Spleen (tissue), 11 donors: ENCODE data around the gene SLC23A1. TPM values are rescaled to one million over a fixed set of nuclear protein-coding genes. Genes with fewer than 3 reads are reported as not detected.
"Not testable (repeated sequence)": the region's sequence is repeated elsewhere in the genome, so short reads cannot be mapped to it uniquely, and the experiment has no call there.

Experiments used
- DNase-seq: peaks from one replicate; pipeline ENCODE4 v3.0.0-alpha.2; 2020
- H3K27ac ChIP-seq, 8 donors: fragments of 200-600 bp; sonication (generic) in 7 of 8; 1 replicate in 4 of 8; 2 replicates in 4 of 8; pipeline versions ENCODE4 v1.5.0 to v1.8.0; 2016 to 2021; ENCODE audit warnings: inconsistent platforms in 4 of 8, mild to moderate bottlenecking in 4 of 8, moderate library complexity in 1 of 8
- H3K27me3 ChIP-seq, 7 donors: fragments of 200-600 bp; sonication (generic) in 6 of 7; replicated peaks in 1 of 7; 1 replicate in 4 of 7; 2 replicates in 3 of 7; pipeline versions ENCODE4 v1.5.0 to v1.8.0; 2016 to 2021; ENCODE audit warnings: inconsistent platforms in 3 of 7, mild to moderate bottlenecking in 1 of 7
- H3K36me3 ChIP-seq, 6 donors: fragments of 200-600 bp; sonication (generic) in 5 of 6; 1 replicate in 4 of 6; 2 replicates in 2 of 6; pipeline versions ENCODE4 v1.5.0 to v1.8.0; 2016 to 2021; ENCODE audit warnings: inconsistent platforms in 2 of 6
- H3K4me1 ChIP-seq, 6 donors: fragments of 200-600 bp; sonication (generic) in 5 of 6; 1 replicate in 3 of 6; 2 replicates in 3 of 6; pipeline versions ENCODE4 v1.5.0 to v1.8.0; 2016 to 2021; ENCODE audit warnings: inconsistent platforms in 3 of 6
- H3K4me3 ChIP-seq, 8 donors: fragments of 200-600 bp; sonication (generic) in 7 of 8; 1 replicate in 4 of 8; 2 replicates in 4 of 8; pipeline versions ENCODE4 v1.5.0 to v1.8.0; 2016 to 2021; ENCODE audit warnings: inconsistent platforms in 4 of 8, mild to moderate bottlenecking in 4 of 8, moderate library complexity in 2 of 8
- H3K9me3 ChIP-seq, 8 donors: fragments of 200-600 bp; sonication (generic) in 7 of 8; 1 replicate in 4 of 8; 2 replicates in 4 of 8; pipeline versions ENCODE4 v1.5.0 to v1.8.0; 2016 to 2021; ENCODE audit warnings: inconsistent platforms in 4 of 8
- POLR2A ChIP-seq, 3 donors: fragments of 450-650 bp; IDR thresholded peaks; one replicate each; pipeline ENCODE4 v1.5.1; 2017; ENCODE audit warnings: antibody characterized with exemption in 3 of 3, mild to moderate bottlenecking in 1 of 3
- POLR2AphosphoS5 ChIP-seq, 3 donors: sonication (generic); formaldehyde crosslinking; IDR thresholded peaks; one replicate each; pipeline ENCODE4 v1.5.1; 2017; ENCODE audit warnings: antibody characterized with exemption in 3 of 3
- WGBS, 5 donors: extraction: QIAGEN DNeasy Blood & Tissue Kit in 3 of 5; methylation state at CpG; one replicate each; pipeline versions ENCODE4 v1.1.5 to v1.1.7; 2013 to 2018; 5-methylcytosine and 5-hydroxymethylcytosine counted together
- intact Hi-C: fragments of 100-400 bp; cut with DNase I; formaldehyde crosslinking; loops from one replicate; pipeline ENCODE4 v1.15.0; 2023; ENCODE audit warnings: low total_unique reads
- polyA plus RNA-seq, 3 donors: library from polyadenylated mRNA; stranded (reverse); fragments of 200-250 nt; gene quantifications; one replicate each; pipeline ENCODE4 v1.2.1, GENCODE V29; 2013
- total RNA-seq, 7 donors: library from RNA; depleted of rRNA in 3 of 7; stranded (reverse); fragments of >200 nt in 3 of 7; fragmentation: NEBNext Ultra II Directional in 4 of 7; extraction: Animal tissue kit (Norgen Biotek cat#: 25700) in 4 of 7; gene quantifications; one replicate each; pipeline versions ENCODE4 v1.1.0 to v1.2.1, GENCODE V29; 2016 to 2021
- TF ChIP-seq, protein P1 (sequence below), 11 experiments: fragments of 200-600 bp in 7 of 11; fragments of 450-650 bp in 4 of 11; sonication (generic) in 4 of 11; IDR thresholded peaks in 8 of 11; conservative IDR thresholded peaks in 3 of 11; 1 replicate in 7 of 11; 2 replicates in 4 of 11; pipeline versions ENCODE4 v1.4.0 to v1.8.0; 2016 to 2021; ENCODE audit warnings: antibody characterized with exemption in 11 of 11, inconsistent platforms in 4 of 11, mild to moderate bottlenecking in 1 of 11
- donor health status: healthy with polysubstance abuse.
- donor health status: DM: no; HTN: no; CAD: no; lungs with moderate emphysema.
- donor health status: DM: no; HTN: no; CAD: no.
- donor health status: Bipolar disorder and iron deficiency.
- donor health status: healthy.
- donor health status: DM: no; HTN: no; CAD: no.
- donor health status: DM: yes; HTN: yes; CAD: no.

The SLC23A1 gene
- total and polyA plus RNA-seq, 10 donors, result 0.28 to 2.4 (median 1.2) TPM; not detected in 1

DNA sequence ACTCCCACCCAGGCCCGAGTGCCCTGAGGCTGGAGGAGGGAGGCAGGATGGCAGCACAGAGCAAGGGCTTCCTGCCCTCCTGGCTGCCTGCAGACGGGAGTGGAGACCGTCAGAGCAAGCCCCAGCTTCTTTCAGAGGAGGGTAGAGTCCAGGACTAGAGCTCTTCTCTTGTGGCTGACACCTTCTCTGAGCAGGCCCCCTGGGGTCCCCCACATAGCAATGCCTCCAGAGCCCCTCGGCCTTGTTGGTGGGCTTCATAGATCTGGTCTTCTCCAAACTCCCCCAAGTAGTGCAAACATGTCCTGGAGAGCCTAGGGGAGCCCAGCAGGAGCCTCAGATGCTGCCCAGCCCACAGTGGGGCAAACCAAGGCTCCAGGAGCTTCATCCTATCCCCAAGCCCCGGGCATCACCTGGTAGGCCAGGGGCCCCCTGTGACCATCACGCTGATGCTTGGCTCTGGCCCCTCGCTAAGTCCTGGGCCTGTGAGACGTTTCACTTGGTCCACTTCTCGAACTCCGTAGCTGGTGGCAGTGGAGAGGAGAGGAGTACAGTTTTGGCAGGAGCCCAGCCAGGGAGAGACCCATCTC lies 4.6 kb upstream of the SLC23A1 start:
- TF ChIP-seq, protein P1, sequence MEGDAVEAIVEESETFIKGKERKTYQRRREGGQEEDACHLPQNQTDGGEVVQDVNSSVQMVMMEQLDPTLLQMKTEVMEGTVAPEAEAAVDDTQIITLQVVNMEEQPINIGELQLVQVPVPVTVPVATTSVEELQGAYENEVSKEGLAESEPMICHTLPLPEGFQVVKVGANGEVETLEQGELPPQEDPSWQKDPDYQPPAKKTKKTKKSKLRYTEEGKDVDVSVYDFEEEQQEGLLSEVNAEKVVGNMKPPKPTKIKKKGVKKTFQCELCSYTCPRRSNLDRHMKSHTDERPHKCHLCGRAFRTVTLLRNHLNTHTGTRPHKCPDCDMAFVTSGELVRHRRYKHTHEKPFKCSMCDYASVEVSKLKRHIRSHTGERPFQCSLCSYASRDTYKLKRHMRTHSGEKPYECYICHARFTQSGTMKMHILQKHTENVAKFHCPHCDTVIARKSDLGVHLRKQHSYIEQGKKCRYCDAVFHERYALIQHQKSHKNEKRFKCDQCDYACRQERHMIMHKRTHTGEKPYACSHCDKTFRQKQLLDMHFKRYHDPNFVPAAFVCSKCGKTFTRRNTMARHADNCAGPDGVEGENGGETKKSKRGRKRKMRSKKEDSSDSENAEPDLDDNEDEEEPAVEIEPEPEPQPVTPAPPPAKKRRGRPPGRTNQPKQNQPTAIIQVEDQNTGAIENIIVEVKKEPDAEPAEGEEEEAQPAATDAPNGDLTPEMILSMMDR (IDR thresholded peaks at IDR 0.05 in 8 of 11, conservative IDR thresholded peaks at IDR 0.05 in 3 of 11), result no peak
- TF ChIP-seq POLR2AphosphoS5 (IDR thresholded peaks at IDR 0.05) (no peak), POLR2A (IDR thresholded peaks at IDR 0.05) (no peak)
- WGBS, 5 donors, result 22 to 42% (median 28%) methylated on average over 2 to 10 of the region's 10 CpGs
- peak; percentile 76 for DNase-seq
- Histone ChIP-seq H3K27me3 (peaks cover 0 to 11% (median 0%) of the 10 kb centered on the region in 7 donors), H3K4me1 (peaks cover 40 to 100% (median 87%) of the 10 kb centered on the region in 6 donors), H3K36me3 (no peaks in the 10 kb centered on the region), H3K4me3 (peak overlapping the region in 3 of 8 donors; percentile 26 to 70 (median 44)), H3K9me3 (no peaks in the 10 kb centered on the region), H3K27ac (peak overlapping the region in 7 of 8 donors; percentile 29 to 91 (median 80))
- intact Hi-C loops, result loop anchor here (10.0 kb wide), 1 partner anchor 93 kb away; the partner anchor contains the start of gene MATR3

DNA sequence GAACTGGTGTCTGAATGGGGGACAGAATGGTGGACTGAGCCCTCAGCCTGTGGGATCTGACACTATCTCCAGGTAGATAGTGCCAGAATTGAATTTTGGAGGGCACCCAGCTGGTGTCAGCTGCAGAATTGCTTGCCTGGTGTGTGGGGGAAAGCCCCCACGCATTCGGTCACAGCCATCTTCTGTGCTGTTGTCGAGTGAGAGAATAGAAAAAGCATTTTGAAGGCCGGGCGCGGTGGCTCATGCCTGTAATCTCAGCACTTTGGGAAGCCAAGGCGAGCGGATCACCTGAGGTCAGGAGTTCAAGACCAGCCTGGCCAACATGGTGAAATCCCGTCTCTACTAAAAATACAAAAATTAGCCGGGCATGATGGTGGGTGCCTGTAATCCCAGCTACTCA lies 3.9 kb upstream of the SLC23A1 start:
- H3K9me3 ChIP-seq, H3K36me3 ChIP-seq, H3K4me3 ChIP-seq, H3K27me3 ChIP-seq: not testable (repeated sequence)
- DNase-seq, result peak; percentile 66
- H3K27ac ChIP-seq, result peak overlapping the region in 3 of 8 donors; percentile 80 to 91 (median 84)
- 83 to 92% (median 91%) methylated on average over 9 to 10 of the region's 10 CpGs for WGBS, 5 donors
- intact Hi-C loops, result loop anchor here (10.0 kb wide), 1 partner anchor 92 kb away; the partner anchor contains the start of gene MATR3
- H3K4me1 ChIP-seq, result peaks cover 37 to 99% (median 80%) of the 10 kb centered on the region in 6 donors

DNA sequence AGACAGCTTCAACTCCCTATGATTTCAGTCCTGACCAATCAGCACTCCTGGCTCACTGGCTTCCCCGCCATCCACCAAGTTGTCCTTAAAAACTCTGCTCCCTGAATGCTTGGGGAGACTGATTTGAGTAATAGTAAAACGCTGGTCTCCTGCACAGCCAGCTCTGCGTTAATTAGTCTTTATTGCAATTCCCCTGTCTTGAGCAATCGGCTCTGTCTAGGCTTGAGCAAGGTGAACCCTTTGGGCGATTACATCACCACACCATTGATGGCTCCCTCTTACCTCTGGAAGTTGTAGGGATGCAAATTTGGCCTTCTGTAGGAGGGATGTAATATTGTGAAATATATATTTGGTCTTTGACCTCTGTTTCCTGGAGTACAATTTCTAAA lies 2.9 kb upstream of the SLC23A1 start:
- H3K4me3 ChIP-seq, result peak overlapping the region in 1 of 8 donors; percentile 66
- peak; percentile 48 for DNase-seq

DNA sequence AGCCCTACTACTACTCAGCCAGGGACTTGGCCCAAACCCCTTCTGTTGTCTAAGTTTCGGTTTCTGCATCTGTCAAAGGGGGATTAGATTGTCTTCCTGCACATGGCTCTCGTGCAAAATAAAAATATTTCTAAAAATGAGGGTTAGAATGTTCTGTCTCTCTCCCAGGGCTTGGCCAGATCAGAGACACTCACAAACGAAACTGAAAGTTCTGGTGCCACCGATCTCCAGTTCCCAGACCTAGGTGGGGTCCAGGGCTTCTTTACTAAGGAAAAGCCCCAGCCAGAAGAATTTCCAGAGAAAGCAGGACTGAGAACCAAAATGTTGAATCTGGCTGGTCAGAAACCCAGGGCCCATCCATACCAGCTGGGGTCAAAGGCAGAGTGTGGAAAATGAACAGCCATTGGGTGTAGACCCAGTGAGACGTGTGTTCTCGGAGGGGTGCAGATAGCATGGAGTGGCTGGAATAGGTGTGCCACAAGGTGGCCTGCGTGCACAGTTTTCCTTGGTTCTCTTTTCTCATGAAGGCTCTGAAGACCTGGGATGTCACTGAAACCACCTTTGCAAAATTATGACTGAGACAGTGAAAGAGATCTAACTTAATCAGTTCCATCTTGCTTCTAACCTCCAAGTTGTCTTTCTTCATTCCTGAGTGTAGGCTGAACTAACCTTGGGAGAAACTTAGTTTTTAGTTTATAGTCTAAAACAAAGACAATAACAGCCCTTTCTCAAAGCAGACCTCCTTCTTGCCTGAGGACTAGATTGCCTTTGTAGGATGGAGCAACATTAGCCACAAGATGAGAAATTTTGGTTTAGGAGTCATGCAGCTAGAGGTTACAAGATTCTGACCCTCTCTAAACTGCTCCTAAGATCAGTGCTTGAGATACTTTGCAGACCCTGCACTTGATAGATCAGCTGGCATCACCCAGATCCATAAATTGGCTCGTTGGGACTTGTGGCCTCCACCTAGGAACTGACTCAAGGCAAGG lies 2.3 kb upstream of the SLC23A1 start:
- intact Hi-C loops, result loop anchor here (10.0 kb wide), 1 partner anchor 91 kb away; the partner anchor contains the start of gene MATR3
- Histone ChIP-seq H3K9me3 (no peaks in the 10 kb centered on the region), H3K4me3 (peak overlapping the region; percentile 3 to 66 (median 30)), H3K27ac (peak overlapping the region; percentile 47 to 91 (median 79)), H3K4me1 (peaks cover 34 to 86% (median 64%) of the 10 kb centered on the region in 6 donors), H3K36me3 (no peaks in the 10 kb centered on the region), H3K27me3 (no peaks in the 10 kb centered on the region)
- TF ChIP-seq, protein P1 (IDR thresholded peaks at IDR 0.05 in 8 of 11, conservative IDR thresholded peaks at IDR 0.05 in 3 of 11), result peak in 4 of 11 experiments; percentile 16 to 31 (median 24)
- no peak for TF ChIP-seq POLR2AphosphoS5 (IDR thresholded peaks at IDR 0.05)
- DNase-seq, result peak; percentile 36
- 20 to 29% (median 27%) methylated on average over 8 of the region's 8 CpGs for WGBS, 5 donors

More for the DNA sequence above, 2.9 kb upstream of the SLC23A1 start:
- H3K27me3 ChIP-seq, result no peaks in the 10 kb centered on the region
- H3K4me1 ChIP-seq, result peaks cover 34 to 93% (median 71%) of the 10 kb centered on the region in 6 donors
- H3K9me3 ChIP-seq, result no peaks in the 10 kb centered on the region
- TF ChIP-seq POLR2AphosphoS5 (IDR thresholded peaks at IDR 0.05), result no peak
- TF ChIP-seq POLR2A (IDR thresholded peaks at IDR 0.05), result no peak
- TF ChIP-seq, protein P1 (IDR thresholded peaks at IDR 0.05 in 8 of 11, conservative IDR thresholded peaks at IDR 0.05 in 3 of 11), result no peak
- peak overlapping the region in 6 of 8 donors; percentile 47 to 91 (median 80) for H3K27ac ChIP-seq
- WGBS, 5 donors, result 47 to 87% (median 71%) methylated on average over 5 of the region's 5 CpGs
- intact Hi-C loops, result loop anchor here (10.0 kb wide), 1 partner anchor 91 kb away; the partner anchor contains the start of gene MATR3
- H3K36me3 ChIP-seq, result no peaks in the 10 kb centered on the region
